Left ventricle myocardium inferior (tissue), 1 donor: ENCODE data around the gene ATP10D. TPM values are rescaled to one million over a fixed set of nuclear protein-coding genes. Genes with fewer than 3 reads are reported as not detected.
A peak's percentile ranks its signal among the peaks of the same experiment; 100 is the strongest.
"Not testable (repeated sequence)": the region's sequence is repeated elsewhere in the genome, so short reads cannot be mapped to it uniquely, and the experiment has no call there.

Experiments
- DNase-seq: peaks from one replicate; pipeline ENCODE4 v3.0.0-alpha.2; 2020
- H3K27ac ChIP-seq: fragments of 200-600 bp; replicated peaks from 2 replicates; pipeline ENCODE4 v1.8.0; 2021
- H3K27me3 ChIP-seq: fragments of 200-600 bp; 2 replicates; pipeline ENCODE4 v1.8.0; 2021; ENCODE audit warnings: low read depth
- H3K36me3 ChIP-seq: fragments of 200-600 bp; 2 replicates; pipeline ENCODE4 v1.8.0; 2021
- H3K4me1 ChIP-seq: fragments of 200-600 bp; 2 replicates; pipeline ENCODE4 v1.8.0; 2021
- H3K4me3 ChIP-seq: fragments of 200-600 bp; 2 replicates; pipeline ENCODE4 v1.8.0; 2021; ENCODE audit warnings: mild to moderate bottlenecking, moderate library complexity
- H3K9me3 ChIP-seq: fragments of 200-600 bp; replicated peaks from 2 replicates; pipeline ENCODE4 v1.8.0; 2021
- CTCF ChIP-seq: fragments of 200-600 bp; IDR thresholded peaks from 2 replicates; pipeline ENCODE4 v1.8.0; 2021; ENCODE audit warnings: antibody characterized with exemption, mild to moderate bottlenecking, borderline replicate concordance
- intact Hi-C: fragments of 100-400 bp; cut with micrococcal nuclease; formaldehyde crosslinking; loops from one replicate; pipeline ENCODE4 v1.11.0; 2022
- total RNA-seq: library from RNA; stranded (reverse); fragmentation: NEBNext Ultra II Directional; extraction: Animal tissue kit (Norgen Biotek cat#: 25700); gene quantifications from one replicate; pipeline ENCODE4 v1.2.1, GENCODE V29; 2021
- donor health status: DM: no; HTN: yes; CAD: no; lungs with severe emphysema.

Gene ATP10D
- total RNA-seq, 1 donor from 2014 or later = 10.3 TPM

GRCh38 chr4:47513461-47513860, 28.4 kb downstream of the ATP10D start:
- intact Hi-C loops = no loop called here
- no peak overlapping the region for H3K4me3 ChIP-seq
- H3K27me3 ChIP-seq = no peaks in the 10 kb centered on the region
- peaks cover 36% of the 10 kb centered on the region for H3K36me3 ChIP-seq
- H3K4me1 ChIP-seq = peaks cover 27% of the 10 kb centered on the region
- DNase-seq = no peak
- H3K9me3 ChIP-seq = no peaks in the 10 kb centered on the region
- H3K27ac ChIP-seq = no peak overlapping the region
- no peak for TF ChIP-seq CTCF

- no peaks in the 10 kb centered on the region for H3K4me1 ChIP-seq
- intact Hi-C loops = no loop called here
- DNase-seq = no peak
- TF ChIP-seq CTCF = no peak
- H3K4me3 ChIP-seq = no peak overlapping the region
- H3K27ac ChIP-seq = no peak overlapping the region
- H3K9me3 ChIP-seq = no peaks in the 10 kb centered on the region
- no peaks in the 10 kb centered on the region for H3K27me3 ChIP-seq
- peaks cover 38% of the 10 kb centered on the region for H3K36me3 ChIP-seq
These were observed 34.3 kb downstream of the ATP10D start for GRCh38 chr4:47519239-47519883.

- intact Hi-C loops = no loop called here
- DNase-seq = no peak
- Histone ChIP-seq H3K36me3 (peaks cover 64% of the 10 kb centered on the region), H3K4me3 (no peak overlapping the region), H3K27me3 (no peaks in the 10 kb centered on the region), H3K27ac (peak overlapping the region; percentile 60), H3K9me3 (peaks cover 13% of the 10 kb centered on the region), H3K4me1 (peaks cover 12% of the 10 kb centered on the region)
- no peak for TF ChIP-seq CTCF
These were observed 40.2 kb downstream of the ATP10D start for GRCh38 chr4:47525154-47525819.

- Histone ChIP-seq H3K27me3 (no peaks in the 10 kb centered on the region), H3K4me1 (peaks cover 17% of the 10 kb centered on the region), H3K4me3 (no peak overlapping the region), H3K9me3 (peaks cover 13% of the 10 kb centered on the region), H3K27ac (peak overlapping the region; percentile 60), H3K36me3 (peaks cover 64% of the 10 kb centered on the region)
- intact Hi-C loops = no loop called here
- DNase-seq = no peak
- TF ChIP-seq CTCF = no peak
These were observed 41.2 kb downstream of the ATP10D start for GRCh38 chr4:47526281-47526680.

- Histone ChIP-seq H3K4me1 (peaks cover 31% of the 10 kb centered on the region), H3K36me3 (peaks cover 51% of the 10 kb centered on the region), H3K9me3 (peaks cover 13% of the 10 kb centered on the region)
- intact Hi-C loops, H3K4me3 ChIP-seq, H3K27me3 ChIP-seq, DNase-seq, H3K27ac ChIP-seq: not testable (repeated sequence)
These were observed 43.6 kb downstream of the ATP10D start for GRCh38 chr4:47528646-47529045.

- Histone ChIP-seq H3K4me1 (peaks cover 24% of the 10 kb centered on the region), H3K27me3 (no peaks in the 10 kb centered on the region), H3K27ac (no peak overlapping the region), H3K9me3 (peaks cover 17% of the 10 kb centered on the region), H3K36me3 (peaks cover 55% of the 10 kb centered on the region), H3K4me3 (no peak overlapping the region)
- no peak for DNase-seq
- TF ChIP-seq CTCF = no peak
- intact Hi-C loops = no loop called here
These were observed 45.7 kb downstream of the ATP10D start for GRCh38 chr4:47530801-47531200.
